HEK293 (cell line): ENCODE results near the gene CNTRL.

Experiments
- CTCF ChIA-PET: fragments of 350-600 bp; formaldehyde crosslinking; extraction: SDS; loops from one replicate; lab custom pipeline; 2021; ENCODE audit warnings: antibody characterized with exemption; lab: Yijun Ruan, JAX
- POLR2A ChIA-PET: fragments of 300-600 bp; formaldehyde crosslinking; extraction: SDS; loops from one replicate; lab custom pipeline; 2020; ENCODE audit warnings: antibody characterized with exemption, inconsistent platforms; lab: Yijun Ruan, JAX
- H3K27ac ChIP-seq: fragments of 200-500 bp; sonication (Bioruptor generic); 2 replicates; pipeline ENCODE4 v1.5.1; 2014; ENCODE audit warnings: low read depth, low read length, control low read depth, inconsistent platforms; ENCODE audit errors: extremely low read depth
- H3K36me3 ChIP-seq, 2 experiments: fragments of 200-500 bp in 1 of 2; sonication (Bioruptor generic) in 1 of 2; 1 replicate in 1 of 2; 2 replicates in 1 of 2; pipeline ENCODE4 v1.5.1; 2014 to 2017; ENCODE audit warnings: inconsistent platforms in 2 of 2, low read length in 2 of 2; ENCODE audit not compliant: control insufficient read depth in 2 of 2, insufficient read depth in 1 of 2
- H3K4me1 ChIP-seq: fragments of 200-500 bp; sonication (Bioruptor generic); 2 replicates; pipeline ENCODE4 v1.5.1; 2014; ENCODE audit warnings: mild to moderate bottlenecking, low read length, inconsistent platforms; ENCODE audit not compliant: control insufficient read depth, insufficient read depth
- H3K4me3 ChIP-seq: 2 replicates; pipeline ENCODE4 v1.5.1; 2011; ENCODE audit warnings: low read depth, mild to moderate bottlenecking, control low read depth, low read length, moderate library complexity
- H3K9me3 ChIP-seq: fragments of 200-500 bp; sonication (Bioruptor generic); 2 replicates; pipeline ENCODE4 v1.5.1; 2014; ENCODE audit warnings: low read depth, low read length, inconsistent platforms; ENCODE audit not compliant: control insufficient read depth, insufficient read depth
- BCL11B ChIP-seq: fragments of 450-650 bp; formaldehyde crosslinking; IDR thresholded peaks from 2 replicates; pipeline ENCODE4 v1.5.1; 2016; ENCODE audit warnings: low read depth, missing biosample characterization, missing genetic modification characterization
- PRDM4 ChIP-seq: fragments of 450-650 bp; formaldehyde crosslinking; IDR thresholded peaks from 2 replicates; pipeline ENCODE4 v1.5.1; 2017; ENCODE audit warnings: missing biosample characterization, missing genetic modification characterization
- PRDM6 ChIP-seq: fragments of 450-650 bp; formaldehyde crosslinking; IDR thresholded peaks from 2 replicates; pipeline ENCODE4 v1.5.1; 2017; ENCODE audit warnings: missing biosample characterization, missing genetic modification characterization
- ZBTB44 ChIP-seq: fragments of 450-650 bp; IDR thresholded peaks from 2 replicates; pipeline ENCODE4 v1.5.1; 2018; ENCODE audit warnings: missing biosample characterization, mild to moderate bottlenecking, missing genetic modification characterization
- ZNF148 ChIP-seq: fragments of 450-650 bp; formaldehyde crosslinking; IDR thresholded peaks from 2 replicates; pipeline ENCODE4 v1.5.0; 2017; ENCODE audit warnings: missing biosample characterization, missing genetic modification characterization, borderline replicate concordance
- ZNF18 ChIP-seq: fragments of 450-650 bp; formaldehyde crosslinking; IDR thresholded peaks from 2 replicates; pipeline ENCODE4 v1.5.1; 2016; ENCODE audit warnings: missing biosample characterization, missing genetic modification characterization
- ZNF311 ChIP-seq: fragments of 450-650 bp; formaldehyde crosslinking; IDR thresholded peaks from 2 replicates; pipeline ENCODE4 v1.5.1; 2017; ENCODE audit warnings: missing biosample characterization, missing genetic modification characterization, borderline replicate concordance
- ZNF433 ChIP-seq: fragments of 450-650 bp; formaldehyde crosslinking; IDR thresholded peaks from 2 replicates; pipeline ENCODE4 v1.5.1; 2016; ENCODE audit warnings: missing biosample characterization, missing genetic modification characterization, low read depth
- ZNF510 ChIP-seq: fragments of 450-650 bp; formaldehyde crosslinking; IDR thresholded peaks from 2 replicates; pipeline ENCODE4 v1.5.1; 2018; ENCODE audit warnings: mild to moderate bottlenecking, missing genetic modification characterization, missing biosample characterization; ENCODE audit not compliant: insufficient replicate concordance
- ZNF621 ChIP-seq: fragments of 450-650 bp; formaldehyde crosslinking; IDR thresholded peaks from 2 replicates; pipeline ENCODE4 v1.5.1; 2017; ENCODE audit warnings: missing biosample characterization, missing genetic modification characterization
- ZNF624 ChIP-seq: fragments of 450-650 bp; formaldehyde crosslinking; IDR thresholded peaks from 2 replicates; pipeline ENCODE4 v1.5.1; 2017; ENCODE audit warnings: missing biosample characterization, missing genetic modification characterization

The CNTRL gene

GRCh38 chr9:121217609-121218292, 143.0 kb downstream of the CNTRL start:
- POLR2A ChIA-PET: no interaction called here

GRCh38 chr9:121218357-121219027, 143.7 kb downstream of the CNTRL start:
- ChIA-PET CTCF (interaction anchor here (0.5 to 1.2 kb wide), 3 partner anchors 60 to 328 kb away, joined by 3 to 4 read pairs (median 4); no protein-coding TSS in a partner anchor), POLR2A (no interaction called here)
- no peaks in the 10 kb centered on the region for H3K36me3 ChIP-seq
- no peak overlapping the region for H3K4me3 ChIP-seq
- no peaks in the 10 kb centered on the region for H3K4me1 ChIP-seq
- H3K9me3 ChIP-seq: no peaks in the 10 kb centered on the region
- H3K27ac ChIP-seq: no peak overlapping the region
- TF ChIP-seq ZBTB44 (tag by site-specific recombination) (no peak), ZNF311 (tag by site-specific recombination) (no peak)

More at GRCh38 chr9:121217609-121218292, 143.0 kb downstream of the CNTRL start:
- CTCF ChIA-PET: interaction anchor here (0.5 to 2.5 kb wide), 5 partner anchors 7 to 328 kb away, joined by 3 to 11 read pairs (median 4); no protein-coding TSS in a partner anchor
- no peaks in the 10 kb centered on the region for H3K4me1 ChIP-seq
- no peaks in the 10 kb centered on the region for H3K36me3 ChIP-seq
- H3K27ac ChIP-seq: no peak overlapping the region
- H3K4me3 ChIP-seq: no peak overlapping the region
- no peaks in the 10 kb centered on the region for H3K9me3 ChIP-seq
- TF ChIP-seq BCL11B (tag by site-specific recombination) (no peak), ZNF18 (tag by site-specific recombination) (no peak), PRDM4 (tag by site-specific recombination) (no peak), ZNF433 (tag by site-specific recombination) (no peak)

- CTCF ChIA-PET: interaction anchor here (0.6 to 2.7 kb wide), 3 partner anchors 12 to 177 kb away, joined by 3 to 11 read pairs (median 4); no protein-coding TSS in a partner anchor
- Histone ChIP-seq H3K27ac (no peak overlapping the region), H3K9me3 (no peaks in the 10 kb centered on the region), H3K36me3 (no peaks in the 10 kb centered on the region), H3K4me1 (no peaks in the 10 kb centered on the region), H3K4me3 (no peak overlapping the region)
- TF ChIP-seq ZNF624 (tag by site-specific recombination): no peak
- no peak for TF ChIP-seq ZNF510
- no peak for TF ChIP-seq ZNF621 (tag by site-specific recombination)
- no peak for TF ChIP-seq PRDM6 (tag by site-specific recombination)
- no peak for TF ChIP-seq ZNF148 (tag by site-specific recombination)
- POLR2A ChIA-PET: no interaction called here
Measured at GRCh38 chr9:121219530-121219929, 144.8 kb downstream of the CNTRL start.
